Endodermal cell (in vitro differentiated cells): ENCODE results near the gene HMOX1. TPM values are rescaled to one million over a fixed set of nuclear protein-coding genes. Genes with fewer than 3 reads are reported as not detected.

Experiments used
- DNase-seq: peaks from one replicate; pipeline ENCODE4 v3.0.0-alpha.2; 2017
- H3K27ac ChIP-seq: 2 replicates; pipeline ENCODE4 v1.5.1; 2013; ENCODE audit warnings: mild to moderate bottlenecking, low read depth, low read length, moderate library complexity
- H3K27me3 ChIP-seq: 2 replicates; pipeline ENCODE4 v1.6.1; 2013; ENCODE audit warnings: mild to moderate bottlenecking, low read length, moderate library complexity; ENCODE audit not compliant: insufficient read depth, control insufficient read depth, poor library complexity, severe bottlenecking
- H3K36me3 ChIP-seq: 2 replicates; pipeline ENCODE4 v1.7.0; 2013; ENCODE audit warnings: mild to moderate bottlenecking, low read length, moderate library complexity; ENCODE audit not compliant: control insufficient read depth, insufficient read depth
- H3K4me1 ChIP-seq: one replicate; pipeline ENCODE4 v1.7.0; 2013; ENCODE audit warnings: low read length; ENCODE audit not compliant: control insufficient read depth, insufficient read depth
- H3K4me3 ChIP-seq: 2 replicates; pipeline ENCODE4 v1.5.1; 2013; ENCODE audit warnings: mild to moderate bottlenecking, low read length, moderate library complexity
- H3K9ac ChIP-seq: 2 replicates; pipeline ENCODE4 v1.6.1; 2013; ENCODE audit warnings: mild to moderate bottlenecking, low read length, moderate library complexity; ENCODE audit not compliant: poor library complexity, severe bottlenecking; ENCODE audit errors: extremely low read depth
- H3K9me3 ChIP-seq: 2 replicates; pipeline ENCODE4 v1.6.1; 2013; ENCODE audit warnings: mild to moderate bottlenecking, low read length, moderate library complexity; ENCODE audit not compliant: control insufficient read depth
- H3K27ac Mint-ChIP-seq: 2 replicates; pipeline ENCODE4 v1.8.0; 2020; ENCODE audit warnings: mixed read lengths
- H3K27me3 Mint-ChIP-seq: 2 replicates; pipeline ENCODE4 v1.8.0; 2021; ENCODE audit warnings: mild to moderate bottlenecking, mixed read lengths; ENCODE audit not compliant: insufficient read depth
- H3K36me3 Mint-ChIP-seq: 2 replicates; pipeline ENCODE4 v1.8.0; 2020; ENCODE audit warnings: low read depth, mixed read lengths
- H3K4me1 Mint-ChIP-seq: 2 replicates; pipeline ENCODE4 v1.8.0; 2020; ENCODE audit warnings: mixed read lengths
- H3K4me3 Mint-ChIP-seq: 2 replicates; pipeline ENCODE4 v1.8.0; 2020; ENCODE audit warnings: mild to moderate bottlenecking, moderate library complexity, mixed read lengths
- H3K9me3 Mint-ChIP-seq: 2 replicates; pipeline ENCODE4 v1.8.0; 2020; ENCODE audit warnings: mild to moderate bottlenecking, mixed read lengths
- CTCF ChIP-seq: fragments of 200-600 bp; sonication (generic); conservative IDR thresholded peaks from 2 replicates; pipeline ENCODE4 v1.5.0; 2021; ENCODE audit warnings: antibody characterized with exemption, mild to moderate bottlenecking
- WGBS, 2 experiments: methylation state at CpG; one replicate each; pipeline versions ENCODE4 v1.1.5 to v1.1.7; 2013; ENCODE audit warnings: missing lambda C conversion rate in 2 of 2, mixed read lengths in 1 of 2; ENCODE audit not compliant: insufficient coverage in 1 of 2, insufficient read length in 1 of 2; 5-methylcytosine and 5-hydroxymethylcytosine counted together
- total RNA-seq, 2 donors: library from RNA; stranded (reverse); fragmentation: NEBNext Ultra II Directional in 1 of 2; extraction: Animal tissue kit (Norgen Biotek cat#: 25700) in 1 of 2; gene quantifications; 2 replicates in 1 of 2; 3 replicates in 1 of 2; pipeline ENCODE4 v1.2.1, GENCODE V29; 2021

HMOX1 gene
- total RNA-seq, 2 donors from 2014 or later = 11.4 to 21.6 TPM

- Histone ChIP-seq H3K9ac (peak within 1 kb of the TSS; percentile 98), H3K27me3 (no peaks in the 10 kb centered on the region), H3K4me3 (peak within 1 kb of the TSS; percentile 90), H3K36me3 (peaks cover 30% of the 10 kb centered on the region), H3K9me3 (no peaks in the 10 kb centered on the region), H3K27ac (peak within 1 kb of the TSS; percentile 94), H3K4me1 (peaks cover 10% of the 10 kb centered on the region)
- Mint-ChIP-seq H3K9me3 (peaks cover 1% of the 10 kb centered on the region), H3K4me1 (peaks cover 24% of the 10 kb centered on the region), H3K36me3 (peaks cover 34% of the 10 kb centered on the region), H3K4me3 (peak within 1 kb of the TSS; percentile 95), H3K27me3 (no peaks in the 10 kb centered on the region), H3K27ac (peak within 1 kb of the TSS; percentile 100)
- WGBS, 2 experiments = 4 to 9% methylated on average over 24 to 64 of the region's 64 CpGs
- peak; percentile 99 for DNase-seq
- TF ChIP-seq CTCF = no peak
These were observed 19.0 kb downstream of the HMOX1 start, which contains the start of gene MCM5 for GRCh38 chr22:35399678-35400500. Gene MCM5 (plus strand): TSS chr22:35400140. CDS start chr22:35400439, 299 bp downstream.

- TF ChIP-seq CTCF = no peak
- Mint-ChIP-seq H3K4me1 (peaks cover 24% of the 10 kb centered on the region), H3K9me3 (peaks cover 1% of the 10 kb centered on the region), H3K27ac (peak overlapping the region; percentile 100), H3K27me3 (no peaks in the 10 kb centered on the region), H3K4me3 (peak overlapping the region; percentile 95), H3K36me3 (peaks cover 38% of the 10 kb centered on the region)
- Histone ChIP-seq H3K27ac (peak overlapping the region; percentile 94), H3K4me3 (peak overlapping the region; percentile 90), H3K36me3 (peaks cover 34% of the 10 kb centered on the region), H3K27me3 (no peaks in the 10 kb centered on the region), H3K9me3 (no peaks in the 10 kb centered on the region), H3K9ac (peak overlapping the region; percentile 98), H3K4me1 (peaks cover 10% of the 10 kb centered on the region)
- 2 to 3% methylated on average over 9 to 18 of the region's 20 CpGs for WGBS, 2 experiments
- DNase-seq = no peak
These were observed 19.6 kb downstream of the HMOX1 start for GRCh38 chr22:35400501-35400790.

- TF ChIP-seq CTCF = no peak
- H3K4me3 Mint-ChIP-seq = peak overlapping the region; percentile 95
- Histone ChIP-seq H3K4me3 (no peak overlapping the region), H3K4me1 (peaks cover 10% of the 10 kb centered on the region), H3K27ac (no peak overlapping the region), H3K36me3 (peaks cover 43% of the 10 kb centered on the region), H3K9ac (peak overlapping the region; percentile 11), H3K27me3 (no peaks in the 10 kb centered on the region), H3K9me3 (no peaks in the 10 kb centered on the region)
- peaks cover 24% of the 10 kb centered on the region for H3K4me1 Mint-ChIP-seq
- 90 to 94% methylated on average over 6 of the region's 6 CpGs for WGBS, 2 experiments
- H3K36me3 Mint-ChIP-seq = peaks cover 48% of the 10 kb centered on the region
- H3K9me3 Mint-ChIP-seq = peaks cover 1% of the 10 kb centered on the region
- H3K27me3 Mint-ChIP-seq = no peaks in the 10 kb centered on the region
- peak overlapping the region; percentile 26 for H3K27ac Mint-ChIP-seq
- no peak for DNase-seq
These were observed 21.0 kb downstream of the HMOX1 start for GRCh38 chr22:35401863-35402262.
